SU-DHL-6 (cell line): ENCODE measurements around the gene TBC1D16.

Source experiments
- H2AFZ ChIP-seq: fragments of 200-600 bp; sonication (generic); 2 replicates; pipeline ENCODE4 v1.6.1; 2014; ENCODE audit warnings: low read depth, mild to moderate bottlenecking, moderate library complexity, mixed read lengths, antibody characterized with exemption, low read length; ENCODE audit not compliant: severe bottlenecking
- H3F3A ChIP-seq: fragments of 200-600 bp; shearing (Covaris generic); 2 replicates; pipeline ENCODE4 v1.6.0; 2016; ENCODE audit warnings: antibody characterized with exemption, mild to moderate bottlenecking; ENCODE audit not compliant: insufficient read depth
- H3K27ac ChIP-seq: fragments of 200-600 bp; sonication (generic); 2 replicates; pipeline ENCODE4 v1.5.1; 2016; ENCODE audit warnings: low read depth, mild to moderate bottlenecking, low read length, moderate library complexity, mixed read lengths
- H3K27me3 ChIP-seq: fragments of 200-600 bp; sonication (generic), shearing (Covaris generic); 2 replicates; pipeline ENCODE4 v1.6.0; 2014; ENCODE audit warnings: mild to moderate bottlenecking, low read length
- H3K36me3 ChIP-seq: fragments of 200-600 bp; sonication (generic); 2 replicates; pipeline ENCODE4 v1.6.1; 2014; ENCODE audit warnings: mild to moderate bottlenecking, low read length, mixed read lengths
- H3K4me2 ChIP-seq: fragments of 300-600, 200-600 bp; shearing (Covaris generic), sonication (generic); 2 replicates; pipeline ENCODE4 v1.6.0; 2014; ENCODE audit warnings: low read length, low read depth, mild to moderate bottlenecking; ENCODE audit not compliant: poor library complexity, severe bottlenecking
- H3K4me3 ChIP-seq: fragments of 200-600 bp; sonication (generic); 2 replicates; pipeline ENCODE4 v1.5.1; 2014; ENCODE audit warnings: antibody characterized with exemption, low read length, mild to moderate bottlenecking, mixed read lengths; ENCODE audit not compliant: insufficient read depth, poor library complexity, severe bottlenecking
- H3K79me2 ChIP-seq: fragments of 200-600 bp; sonication (generic); 2 replicates; pipeline ENCODE4 v1.6.1; 2014; ENCODE audit warnings: mild to moderate bottlenecking, low read length, moderate library complexity; ENCODE audit not compliant: insufficient read depth
- H3K9ac ChIP-seq: fragments of 200-600 bp; sonication (generic); 2 replicates; pipeline ENCODE4 v1.7.0; 2014; ENCODE audit warnings: mild to moderate bottlenecking, low read length
- H3K9me2 ChIP-seq: fragments of 200-600 bp; sonication (generic); replicated peaks from 2 replicates; pipeline ENCODE4 v1.6.1; 2014; ENCODE audit warnings: low read length; ENCODE audit not compliant: insufficient read depth
- H3K9me3 ChIP-seq: fragments of 200-600 bp; sonication (generic); 2 replicates; pipeline ENCODE4 v1.6.1; 2014; ENCODE audit warnings: low read length, mixed read lengths; ENCODE audit not compliant: insufficient read depth
- H4K20me1 ChIP-seq: fragments of 200-600 bp; sonication (generic); 2 replicates; pipeline ENCODE4 v1.6.1; 2014; ENCODE audit warnings: low read depth, mild to moderate bottlenecking, antibody characterized with exemption, low read length, moderate library complexity, mixed read lengths
- EZH2phosphoT487 ChIP-seq: fragments of 200-600 bp; sonication (generic), shearing (Covaris generic); conservative IDR thresholded peaks from 2 replicates; pipeline ENCODE4 v1.6.1; 2018; ENCODE audit warnings: mild to moderate bottlenecking, antibody characterized with exemption, low read length, moderate library complexity, mixed read lengths
- TF ChIP-seq, protein P1 (sequence below): fragments of 200-600 bp; sonication (generic); IDR thresholded peaks from one replicate; pipeline ENCODE4 v1.5.1; 2017; ENCODE audit warnings: antibody characterized with exemption, mild to moderate bottlenecking, low read length, moderate library complexity; ENCODE audit not compliant: insufficient read depth, poor library complexity, severe bottlenecking

TBC1D16 gene

GRCh38 chr17:79926605-79927135, 109.0 kb downstream of the TBC1D16 start:
- TF ChIP-seq EZH2phosphoT487, result no peak
- Histone ChIP-seq H3K4me3 (no peak overlapping the region), H3K9ac (no peak overlapping the region), H3K9me3 (no peaks in the 10 kb centered on the region), H3K27me3 (no peaks in the 10 kb centered on the region), H3K4me2 (no peak overlapping the region), H4K20me1 (no peaks in the 10 kb centered on the region), H3K36me3 (no peaks in the 10 kb centered on the region), H3K9me2 (no peaks in the 10 kb centered on the region), H3K27ac (no peak overlapping the region), H3F3A (no peaks in the 10 kb centered on the region), H3K79me2 (no peaks in the 10 kb centered on the region), H2AFZ (no peak overlapping the region)

DNA sequence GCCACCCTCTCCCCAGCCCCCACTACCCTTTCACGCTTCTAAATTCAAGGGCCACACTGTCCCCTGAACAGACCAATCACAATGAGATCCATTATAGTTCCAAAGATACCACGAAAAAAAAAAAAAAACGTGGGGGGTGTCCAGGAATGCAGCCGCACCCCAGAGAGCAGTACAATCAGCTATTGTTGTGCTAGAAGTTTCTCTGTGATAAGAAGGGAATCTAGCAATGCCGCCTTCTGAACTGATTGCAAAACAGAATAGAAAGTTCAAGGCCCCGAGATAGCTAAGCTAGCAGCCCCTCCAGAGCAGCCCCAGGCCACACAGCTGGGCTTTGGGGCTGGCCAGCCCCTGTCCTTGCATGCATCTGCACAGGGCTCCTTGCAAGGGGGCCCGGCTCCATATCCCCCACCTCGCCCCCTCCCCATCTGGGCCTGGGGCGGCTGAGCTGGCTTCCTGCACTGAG, 109.5 kb downstream of the TBC1D16 start:
- Histone ChIP-seq H3K4me2 (no peak overlapping the region), H4K20me1 (no peaks in the 10 kb centered on the region), H3K9me3 (no peaks in the 10 kb centered on the region), H3K79me2 (no peaks in the 10 kb centered on the region), H3K36me3 (no peaks in the 10 kb centered on the region), H3F3A (no peaks in the 10 kb centered on the region), H3K27ac (no peak overlapping the region), H3K4me3 (no peak overlapping the region), H3K9me2 (no peaks in the 10 kb centered on the region), H3K27me3 (no peaks in the 10 kb centered on the region), H3K9ac (no peak overlapping the region), H2AFZ (no peak overlapping the region)
- TF ChIP-seq, protein P1, sequence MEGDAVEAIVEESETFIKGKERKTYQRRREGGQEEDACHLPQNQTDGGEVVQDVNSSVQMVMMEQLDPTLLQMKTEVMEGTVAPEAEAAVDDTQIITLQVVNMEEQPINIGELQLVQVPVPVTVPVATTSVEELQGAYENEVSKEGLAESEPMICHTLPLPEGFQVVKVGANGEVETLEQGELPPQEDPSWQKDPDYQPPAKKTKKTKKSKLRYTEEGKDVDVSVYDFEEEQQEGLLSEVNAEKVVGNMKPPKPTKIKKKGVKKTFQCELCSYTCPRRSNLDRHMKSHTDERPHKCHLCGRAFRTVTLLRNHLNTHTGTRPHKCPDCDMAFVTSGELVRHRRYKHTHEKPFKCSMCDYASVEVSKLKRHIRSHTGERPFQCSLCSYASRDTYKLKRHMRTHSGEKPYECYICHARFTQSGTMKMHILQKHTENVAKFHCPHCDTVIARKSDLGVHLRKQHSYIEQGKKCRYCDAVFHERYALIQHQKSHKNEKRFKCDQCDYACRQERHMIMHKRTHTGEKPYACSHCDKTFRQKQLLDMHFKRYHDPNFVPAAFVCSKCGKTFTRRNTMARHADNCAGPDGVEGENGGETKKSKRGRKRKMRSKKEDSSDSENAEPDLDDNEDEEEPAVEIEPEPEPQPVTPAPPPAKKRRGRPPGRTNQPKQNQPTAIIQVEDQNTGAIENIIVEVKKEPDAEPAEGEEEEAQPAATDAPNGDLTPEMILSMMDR, result no peak
- TF ChIP-seq EZH2phosphoT487, result no peak

DNA sequence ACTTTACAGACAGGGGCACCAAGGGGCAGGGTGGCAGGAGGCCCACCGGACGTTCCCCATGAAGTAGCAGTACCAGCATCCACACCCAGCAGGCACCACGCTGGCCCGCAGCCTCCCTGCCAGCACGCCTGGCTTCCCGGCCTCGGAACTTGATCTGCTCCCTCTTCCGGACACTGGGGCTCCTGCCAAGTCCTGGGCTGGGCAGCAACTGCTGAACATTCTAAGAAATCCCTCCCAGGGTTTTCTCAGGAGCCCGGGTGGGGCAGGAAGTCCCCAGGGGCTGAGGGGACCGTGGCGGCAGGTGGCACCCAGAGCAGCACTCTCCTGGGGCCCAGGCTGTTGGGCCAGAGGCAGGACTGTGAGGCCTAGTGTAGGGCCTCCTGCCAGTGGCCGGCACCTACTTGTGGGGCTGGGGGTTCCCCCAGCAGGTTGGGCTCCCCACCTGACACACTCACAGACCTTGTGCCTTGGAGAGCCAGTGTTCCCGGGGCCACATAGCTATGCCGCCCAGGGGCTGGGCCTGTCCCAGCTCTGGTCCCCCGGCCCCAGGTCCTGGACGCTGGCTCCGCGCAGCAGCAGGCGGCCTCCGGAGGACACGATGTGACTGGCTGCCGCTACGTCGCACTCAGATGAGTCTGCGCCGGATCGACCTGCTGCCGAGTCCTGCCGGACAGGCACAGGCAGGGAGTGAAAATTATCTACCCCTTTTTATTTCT, 110.3 kb downstream of the TBC1D16 start:
- Histone ChIP-seq H3K4me2 (no peak overlapping the region), H3K27me3 (no peaks in the 10 kb centered on the region), H3K27ac (no peak overlapping the region), H4K20me1 (no peaks in the 10 kb centered on the region), H3K36me3 (no peaks in the 10 kb centered on the region), H3F3A (no peaks in the 10 kb centered on the region), H3K79me2 (no peaks in the 10 kb centered on the region), H3K4me3 (no peak overlapping the region), H3K9me2 (no peaks in the 10 kb centered on the region), H3K9ac (no peak overlapping the region), H2AFZ (no peak overlapping the region), H3K9me3 (no peaks in the 10 kb centered on the region)
- TF ChIP-seq, protein P1, result no peak
- TF ChIP-seq EZH2phosphoT487, result no peak

GRCh38 chr17:79924639-79924976, 111.1 kb downstream of the TBC1D16 start:
- TF ChIP-seq EZH2phosphoT487, result no peak
- TF ChIP-seq, protein P1, result no peak
- H3K9me3 ChIP-seq, result no peaks in the 10 kb centered on the region
- H3K36me3 ChIP-seq, result no peaks in the 10 kb centered on the region
- H3K27me3 ChIP-seq, result no peaks in the 10 kb centered on the region
- H3K27ac ChIP-seq, result no peak overlapping the region
- no peaks in the 10 kb centered on the region for H4K20me1 ChIP-seq
- no peak overlapping the region for H3K9ac ChIP-seq
- H3K4me3 ChIP-seq, result no peak overlapping the region
- H2AFZ ChIP-seq, result no peak overlapping the region
- no peak overlapping the region for H3K4me2 ChIP-seq
- no peaks in the 10 kb centered on the region for H3F3A ChIP-seq
- H3K79me2 ChIP-seq, result no peaks in the 10 kb centered on the region
- H3K9me2 ChIP-seq, result no peaks in the 10 kb centered on the region
